SH-SY5Y (cell line): ENCODE results near the gene SV2C.

ENCODE experiments used
- GATA2 ChIP-seq: IDR thresholded peaks from 2 replicates; pipeline ENCODE4 v1.6.1; 2011; ENCODE audit warnings: mild to moderate bottlenecking, low read depth, low read length
- GATA3 ChIP-seq: IDR thresholded peaks from 2 replicates; pipeline ENCODE4 v1.6.1; 2011; ENCODE audit warnings: low read depth, mild to moderate bottlenecking, low read length, moderate library complexity

DNA sequence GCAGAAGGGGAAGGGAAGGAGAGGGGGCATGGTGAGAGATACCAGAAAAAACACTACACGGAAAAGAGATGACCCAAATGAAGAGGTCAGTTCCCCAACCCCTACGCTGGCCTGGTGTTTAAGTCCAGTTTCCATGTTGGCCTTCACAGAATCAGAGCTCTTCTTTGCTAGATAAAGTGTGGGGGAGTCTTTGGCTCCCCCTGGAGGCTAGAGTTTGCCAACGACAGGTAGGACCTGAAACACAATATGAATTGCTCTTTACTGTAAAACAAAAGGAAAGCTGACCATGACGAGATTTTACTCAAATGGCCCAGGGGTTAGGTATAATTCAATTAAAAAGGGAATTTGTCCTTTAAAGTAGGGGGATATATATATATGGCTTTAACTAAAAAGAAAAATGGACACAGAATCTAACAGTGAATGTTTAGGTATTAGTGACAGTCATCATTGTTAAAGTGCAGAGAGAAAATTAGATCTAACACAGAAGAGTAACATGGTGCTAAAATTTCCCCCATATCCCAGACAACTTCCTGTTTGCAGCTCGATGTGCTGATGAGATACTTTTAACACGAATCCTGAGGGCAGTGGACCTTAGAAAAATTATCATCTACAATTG lies 92.0 kb downstream of the SV2C start:
- TF ChIP-seq GATA3 = no peak
- TF ChIP-seq GATA2 = no peak
